Measurements from ENCODE around the gene MRPL39. TPM values are rescaled to one million over a fixed set of nuclear protein-coding genes. Genes with fewer than 3 reads are reported as not detected.

MRPL39 gene
- total RNA-seq, 2 experiments from 2014 or later, result 71.4 to 75.8 TPM

GRCh38 chr21:25589887-25590286 lies 17.4 kb downstream of the MRPL39 start:
- Mint-ChIP-seq H3K27ac (no peak overlapping the region), H3K27me3 (ENCODE audit: low read depth) (no peaks in the 10 kb centered on the region), H3K4me1 (ENCODE audit: low read depth) (peaks cover 18% of the 10 kb centered on the region), H3K4me3 (no peak overlapping the region), H3K9me3 (no peaks in the 10 kb centered on the region), H3K36me3 (ENCODE audit: low read depth) (peaks cover 45% of the 10 kb centered on the region)
- CTCF ChIA-PET, result interaction anchor here (1.6 kb wide), 1 partner anchor 15 kb away, joined by 5 read pairs; no protein-coding TSS in a partner anchor
- intact Hi-C loops (cut with micrococcal nuclease), result no loop called here
- DNase-seq, result no peak

- Mint-ChIP-seq H3K9me3 (no peaks in the 10 kb centered on the region), H3K4me1 (ENCODE audit: low read depth) (peaks cover 39% of the 10 kb centered on the region), H3K27me3 (ENCODE audit: low read depth) (no peaks in the 10 kb centered on the region), H3K27ac (no peak overlapping the region), H3K4me3 (no peak overlapping the region), H3K36me3 (ENCODE audit: low read depth) (peaks cover 44% of the 10 kb centered on the region)
- intact Hi-C loops (cut with micrococcal nuclease), result no loop called here
- no peak for DNase-seq
- CTCF ChIA-PET, result interaction anchor here (0.6 to 1.0 kb wide), 2 partner anchors 21 to 52 kb away, joined by 3 to 5 read pairs; no protein-coding TSS in a partner anchor
Observed at GRCh38 chr21:25586791-25587190, 20.5 kb downstream of the MRPL39 start.

GRCh38 chr21:25586326-25586725 lies 21.0 kb downstream of the MRPL39 start:
- Mint-ChIP-seq H3K4me3 (no peak overlapping the region), H3K27ac (no peak overlapping the region), H3K9me3 (no peaks in the 10 kb centered on the region), H3K4me1 (ENCODE audit: low read depth) (peaks cover 34% of the 10 kb centered on the region), H3K27me3 (ENCODE audit: low read depth) (no peaks in the 10 kb centered on the region), H3K36me3 (ENCODE audit: low read depth) (peaks cover 44% of the 10 kb centered on the region)
- intact Hi-C loops (cut with micrococcal nuclease), result no loop called here
- CTCF ChIA-PET, result interaction anchor here (0.6 to 0.7 kb wide), 2 partner anchors 52 to 496 kb away, joined by 3 to 5 read pairs; no protein-coding TSS in a partner anchor
- DNase-seq, result no peak

- Mint-ChIP-seq H3K4me1 (ENCODE audit: low read depth) (peaks cover 28% of the 10 kb centered on the region), H3K36me3 (ENCODE audit: low read depth) (peaks cover 43% of the 10 kb centered on the region), H3K4me3 (no peak overlapping the region), H3K27ac (no peak overlapping the region), H3K9me3 (no peaks in the 10 kb centered on the region), H3K27me3 (ENCODE audit: low read depth) (no peaks in the 10 kb centered on the region)
- DNase-seq, result no peak
- intact Hi-C loops (cut with micrococcal nuclease), result no loop called here
- CTCF ChIA-PET, result interaction anchor here (0.7 to 2.1 kb wide), 2 partner anchors 17 to 1023 kb away, joined by 3 to 5 read pairs; no protein-coding TSS in a partner anchor
Observed at GRCh38 chr21:25584833-25585676, 22.2 kb downstream of the MRPL39 start.

GRCh38 chr21:25583370-25584130 lies 23.7 kb downstream of the MRPL39 start:
- intact Hi-C loops (cut with micrococcal nuclease), result loop anchor here (1.0 kb wide), 1 partner anchor 9 kb away; no protein-coding TSS in a partner anchor
- Mint-ChIP-seq H3K9me3 (no peaks in the 10 kb centered on the region), H3K4me1 (ENCODE audit: low read depth) (peaks cover 32% of the 10 kb centered on the region), H3K36me3 (ENCODE audit: low read depth) (peaks cover 40% of the 10 kb centered on the region), H3K27me3 (ENCODE audit: low read depth) (no peaks in the 10 kb centered on the region), H3K27ac (peak overlapping the region; percentile 62), H3K4me3 (no peak overlapping the region)
- no peak for DNase-seq
- CTCF ChIA-PET, result interaction anchor here (2.1 kb wide), 1 partner anchor 15 kb away, joined by 5 read pairs; no protein-coding TSS in a partner anchor

- Mint-ChIP-seq H3K9me3 (no peaks in the 10 kb centered on the region), H3K4me1 (ENCODE audit: low read depth) (peaks cover 39% of the 10 kb centered on the region), H3K27ac (peak overlapping the region; percentile 60), H3K27me3 (ENCODE audit: low read depth) (no peaks in the 10 kb centered on the region), H3K4me3 (no peak overlapping the region), H3K36me3 (ENCODE audit: low read depth) (peaks cover 40% of the 10 kb centered on the region)
- CTCF ChIA-PET, result interaction anchor here (2.1 kb wide), 1 partner anchor 14 kb away, joined by 5 read pairs; no protein-coding TSS in a partner anchor
- intact Hi-C loops (cut with micrococcal nuclease), result loop anchor here (1.0 kb wide), 1 partner anchor 9 kb away; no protein-coding TSS in a partner anchor
- no peak for DNase-seq
Observed at GRCh38 chr21:25582888-25583287, 24.4 kb downstream of the MRPL39 start.

GRCh38 chr21:25582164-25582790 lies 25.0 kb downstream of the MRPL39 start:
- Mint-ChIP-seq H3K4me1 (ENCODE audit: low read depth) (peaks cover 45% of the 10 kb centered on the region), H3K36me3 (ENCODE audit: low read depth) (peaks cover 37% of the 10 kb centered on the region), H3K27me3 (ENCODE audit: low read depth) (no peaks in the 10 kb centered on the region), H3K27ac (peak overlapping the region; percentile 9), H3K4me3 (no peak overlapping the region), H3K9me3 (no peaks in the 10 kb centered on the region)
- intact Hi-C loops (cut with micrococcal nuclease), result no loop called here
- no peak for DNase-seq
- CTCF ChIA-PET, result no interaction called here

- intact Hi-C loops (cut with micrococcal nuclease), result no loop called here
- no peak for DNase-seq
- Mint-ChIP-seq H3K9me3 (no peaks in the 10 kb centered on the region), H3K36me3 (ENCODE audit: low read depth) (peaks cover 37% of the 10 kb centered on the region), H3K27me3 (ENCODE audit: low read depth) (no peaks in the 10 kb centered on the region), H3K27ac (no peak overlapping the region), H3K4me3 (no peak overlapping the region), H3K4me1 (ENCODE audit: low read depth) (peaks cover 51% of the 10 kb centered on the region)
- CTCF ChIA-PET, result interaction anchor here (1.0 kb wide), 1 partner anchor 158 kb away, joined by 3 read pairs; no protein-coding TSS in a partner anchor
Observed at GRCh38 chr21:25581582-25581981, 25.7 kb downstream of the MRPL39 start.

- Mint-ChIP-seq H3K9me3 (no peaks in the 10 kb centered on the region), H3K4me3 (no peak overlapping the region), H3K36me3 (ENCODE audit: low read depth) (peaks cover 38% of the 10 kb centered on the region), H3K27me3 (ENCODE audit: low read depth) (no peaks in the 10 kb centered on the region), H3K27ac (no peak overlapping the region), H3K4me1 (ENCODE audit: low read depth) (peaks cover 56% of the 10 kb centered on the region)
- CTCF ChIA-PET, result interaction anchor here (1.0 to 1.2 kb wide), 2 partner anchors 158 to 159 kb away, joined by 3 read pairs; no protein-coding TSS in a partner anchor
- intact Hi-C loops (cut with micrococcal nuclease), result no loop called here
- DNase-seq, result no peak
Observed at GRCh38 chr21:25580912-25581260, 26.4 kb downstream of the MRPL39 start.

GRCh38 chr21:25579226-25580013 lies 27.9 kb downstream of the MRPL39 start:
- no peak for DNase-seq
- Mint-ChIP-seq H3K27me3 (ENCODE audit: low read depth) (no peaks in the 10 kb centered on the region), H3K4me3 (no peak overlapping the region), H3K27ac (peak overlapping the region; percentile 72), H3K4me1 (ENCODE audit: low read depth) (peaks cover 58% of the 10 kb centered on the region), H3K9me3 (no peaks in the 10 kb centered on the region), H3K36me3 (ENCODE audit: low read depth) (peaks cover 45% of the 10 kb centered on the region)
- intact Hi-C loops (cut with micrococcal nuclease), result no loop called here
- CTCF ChIA-PET, result interaction anchor here (1.2 to 9.0 kb wide), 2 partner anchors 157 to 158 kb away, joined by 3 to 51 read pairs; no protein-coding TSS in a partner anchor
